Peyer's patch (tissue), 4 donors: ENCODE results near the gene TIMM22. TPM values are rescaled to one million over a fixed set of nuclear protein-coding genes. Genes with fewer than 3 reads are reported as not detected.

ENCODE experiments used
- DNase-seq, 3 donors: peaks; one replicate each; pipeline ENCODE4 v3.0.0-alpha.2; 2017 to 2019
- H3K27ac ChIP-seq, 4 donors: fragments of 200-600 bp; sonication (generic); one replicate each; pipeline ENCODE4 v1.5.1; 2016 to 2019
- H3K27me3 ChIP-seq, 2 donors: fragments of 200-600 bp; sonication (generic); one replicate each; pipeline ENCODE4 v1.5.1; 2019
- H3K36me3 ChIP-seq, 3 donors: fragments of 200-600 bp; sonication (generic); one replicate each; pipeline ENCODE4 v1.5.1; 2016 to 2019
- H3K4me1 ChIP-seq, 4 donors: fragments of 200-600 bp; sonication (generic); one replicate each; pipeline ENCODE4 v1.5.1; 2016 to 2019
- H3K4me3 ChIP-seq, 4 donors: fragments of 200-600 bp; sonication (generic); 1 replicate in 3 of 4; 2 replicates in 1 of 4; pipeline ENCODE4 v1.5.1; 2016 to 2019; ENCODE audit warnings: mild to moderate bottlenecking in 1 of 4
- H3K9me3 ChIP-seq, 4 donors: fragments of 200-600 bp; sonication (generic); one replicate each; pipeline ENCODE4 v1.5.1; 2016 to 2019; ENCODE audit warnings: mild to moderate bottlenecking in 1 of 4
- CTCF ChIP-seq, 6 experiments: fragments of 450-650 bp in 4 of 6; fragments of 200-600 bp in 2 of 6; sonication (generic) in 1 of 6; IDR thresholded peaks; one replicate each; pipeline ENCODE4 v1.5.1; 2017 to 2019; ENCODE audit warnings: antibody characterized with exemption in 6 of 6, mild to moderate bottlenecking in 3 of 6, moderate library complexity in 1 of 6
- POLR2A ChIP-seq, 2 donors: fragments of 450-650 bp; IDR thresholded peaks; one replicate each; pipeline ENCODE4 v1.5.1; 2017; ENCODE audit warnings: antibody characterized with exemption in 2 of 2, mild to moderate bottlenecking in 2 of 2, moderate library complexity in 2 of 2
- total RNA-seq, 4 donors: library from RNA; depleted of rRNA; stranded (reverse); fragments of >200 nt; gene quantifications; one replicate each; pipeline ENCODE4 v1.1.0, GENCODE V29; 2016

TIMM22 gene
- total RNA-seq, 4 donors from 2014 or later: 9.0 to 18.2 (median 11.2) TPM

- no peak for TF ChIP-seq CTCF (IDR thresholded peaks at IDR 0.05)
- no peak for TF ChIP-seq POLR2A (IDR thresholded peaks at IDR 0.05)
- H3K27ac ChIP-seq: peak overlapping the region in 2 of 4 donors; percentile 66 to 76
- H3K27me3 ChIP-seq: no peaks in the 10 kb centered on the region
- peaks cover 0 to 94% (median 0%) of the 10 kb centered on the region in 3 donors for H3K36me3 ChIP-seq
- H3K9me3 ChIP-seq: no peaks in the 10 kb centered on the region
- no peak for DNase-seq
- H3K4me1 ChIP-seq: peaks cover 0 to 57% (median 0%) of the 10 kb centered on the region in 4 donors
- H3K4me3 ChIP-seq: no peak overlapping the region
These were observed 7.9 kb downstream of the TIMM22 start for GRCh38 chr17:1004769-1005295.

DNA sequence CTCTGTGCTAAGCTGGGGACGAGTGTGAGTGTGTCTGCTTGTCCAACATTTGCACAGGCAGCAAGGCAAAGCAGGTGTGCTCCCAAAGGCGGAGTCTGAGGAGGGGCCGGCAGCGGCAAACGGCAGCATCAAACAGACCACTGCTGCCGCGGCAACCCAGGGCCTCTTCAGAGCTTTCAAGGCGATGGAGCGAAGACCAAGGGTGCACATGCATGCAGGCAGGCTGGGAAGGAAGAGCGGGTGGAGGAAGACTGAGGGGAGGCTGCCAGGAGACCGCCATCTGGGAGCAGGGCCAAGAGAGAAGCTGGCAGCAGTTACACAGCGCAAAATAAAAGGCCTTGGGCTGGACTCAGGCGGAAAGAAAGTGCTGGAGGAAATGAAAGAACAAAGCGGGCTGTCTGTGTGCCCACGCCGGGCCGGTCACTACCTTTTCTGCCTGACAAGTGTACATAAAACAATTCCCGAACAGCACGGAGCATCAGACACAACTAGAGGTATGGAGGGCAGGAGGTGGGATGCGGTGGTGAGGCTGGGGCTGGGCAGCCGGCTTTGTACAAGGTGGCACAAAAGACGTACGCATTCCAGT, 8.5 kb downstream of the TIMM22 start:
- H3K4me1 ChIP-seq: peaks cover 0 to 57% (median 0%) of the 10 kb centered on the region in 4 donors
- H3K4me3 ChIP-seq: no peak overlapping the region
- TF ChIP-seq POLR2A (IDR thresholded peaks at IDR 0.05) (no peak), CTCF (IDR thresholded peaks at IDR 0.05) (no peak)

DNA sequence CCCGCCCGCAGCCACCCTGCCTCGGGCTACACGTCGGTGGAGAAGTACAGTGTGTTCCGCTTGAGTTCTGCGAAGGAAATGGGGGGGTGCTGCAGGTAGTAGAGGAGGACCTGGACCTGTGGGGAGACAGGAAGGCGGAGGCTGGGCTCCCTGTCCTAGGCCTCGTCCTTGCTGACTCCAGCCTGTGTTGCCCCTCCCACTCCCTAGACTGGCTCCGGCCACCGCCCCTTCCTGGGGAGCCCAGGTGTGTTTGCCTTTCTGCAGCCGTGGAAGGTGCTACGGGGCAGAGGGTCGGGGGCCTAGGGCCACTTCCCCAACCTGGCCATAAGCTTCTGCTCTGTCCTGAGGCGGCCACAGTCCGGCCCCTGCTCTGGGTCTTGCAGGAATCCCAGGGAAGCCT, 9.1 kb downstream of the TIMM22 start:
- TF ChIP-seq CTCF (IDR thresholded peaks at IDR 0.05) (no peak), POLR2A (IDR thresholded peaks at IDR 0.05) (no peak)
- DNase-seq: no peak

More for the DNA sequence above, 8.5 kb downstream of the TIMM22 start:
- DNase-seq: no peak
- H3K27me3 ChIP-seq: no peaks in the 10 kb centered on the region
- H3K9me3 ChIP-seq: no peaks in the 10 kb centered on the region
- H3K27ac ChIP-seq: peak overlapping the region; percentile 38 to 72 (median 62)
- peaks cover 0 to 94% (median 5%) of the 10 kb centered on the region in 3 donors for H3K36me3 ChIP-seq

DNA sequence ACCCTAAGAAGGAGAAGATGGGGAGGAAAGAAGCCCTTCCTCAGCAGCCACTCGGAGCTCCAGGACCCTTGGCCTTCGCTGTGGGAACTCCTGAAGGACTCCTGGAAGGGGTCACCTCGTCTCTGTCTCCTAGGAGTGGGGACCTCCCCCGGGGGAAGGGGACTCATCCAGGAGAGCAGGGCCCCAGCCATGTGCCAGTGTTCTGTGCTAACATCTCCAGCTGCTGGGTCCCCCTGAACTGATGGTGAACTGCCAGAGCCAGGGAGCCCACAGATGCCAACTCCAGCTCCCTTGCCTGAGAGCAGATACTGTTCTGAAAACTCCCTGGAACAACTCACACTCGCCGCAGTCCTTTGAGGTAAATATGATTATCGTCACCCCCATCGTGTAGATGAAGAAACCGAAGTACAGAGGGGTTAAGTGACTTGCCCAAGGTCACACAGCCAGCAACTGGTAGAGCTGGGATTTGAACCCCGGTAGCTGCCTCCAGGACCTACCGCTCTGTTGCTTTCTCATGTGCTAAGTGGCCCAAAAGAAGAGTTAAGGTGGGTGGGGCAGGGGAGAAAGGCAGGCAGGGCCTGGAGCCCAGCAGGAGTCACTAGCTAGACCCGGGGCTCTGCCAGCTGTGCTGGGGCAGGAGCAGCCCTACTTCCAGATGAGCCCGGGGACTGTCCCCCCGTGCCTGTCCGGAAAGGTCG, 10.5 kb downstream of the TIMM22 start:
- Histone ChIP-seq H3K4me3 (no peak overlapping the region), H3K27ac (peak overlapping the region; percentile 40 to 48 (median 46)), H3K36me3 (peaks cover 0 to 94% (median 5%) of the 10 kb centered on the region in 3 donors), H3K4me1 (peaks cover 0 to 39% (median 0%) of the 10 kb centered on the region in 4 donors), H3K27me3 (no peaks in the 10 kb centered on the region), H3K9me3 (no peaks in the 10 kb centered on the region)
- TF ChIP-seq CTCF (IDR thresholded peaks at IDR 0.05): no peak
- no peak for TF ChIP-seq POLR2A (IDR thresholded peaks at IDR 0.05)
- DNase-seq: no peak

More for the DNA sequence above, 9.1 kb downstream of the TIMM22 start:
- no peaks in the 10 kb centered on the region for H3K9me3 ChIP-seq
- peaks cover 0 to 94% (median 5%) of the 10 kb centered on the region in 3 donors for H3K36me3 ChIP-seq
- peak overlapping the region; percentile 38 to 72 (median 62) for H3K27ac ChIP-seq
- peaks cover 0 to 53% (median 0%) of the 10 kb centered on the region in 4 donors for H3K4me1 ChIP-seq
- no peak overlapping the region for H3K4me3 ChIP-seq
- H3K27me3 ChIP-seq: no peaks in the 10 kb centered on the region

DNA sequence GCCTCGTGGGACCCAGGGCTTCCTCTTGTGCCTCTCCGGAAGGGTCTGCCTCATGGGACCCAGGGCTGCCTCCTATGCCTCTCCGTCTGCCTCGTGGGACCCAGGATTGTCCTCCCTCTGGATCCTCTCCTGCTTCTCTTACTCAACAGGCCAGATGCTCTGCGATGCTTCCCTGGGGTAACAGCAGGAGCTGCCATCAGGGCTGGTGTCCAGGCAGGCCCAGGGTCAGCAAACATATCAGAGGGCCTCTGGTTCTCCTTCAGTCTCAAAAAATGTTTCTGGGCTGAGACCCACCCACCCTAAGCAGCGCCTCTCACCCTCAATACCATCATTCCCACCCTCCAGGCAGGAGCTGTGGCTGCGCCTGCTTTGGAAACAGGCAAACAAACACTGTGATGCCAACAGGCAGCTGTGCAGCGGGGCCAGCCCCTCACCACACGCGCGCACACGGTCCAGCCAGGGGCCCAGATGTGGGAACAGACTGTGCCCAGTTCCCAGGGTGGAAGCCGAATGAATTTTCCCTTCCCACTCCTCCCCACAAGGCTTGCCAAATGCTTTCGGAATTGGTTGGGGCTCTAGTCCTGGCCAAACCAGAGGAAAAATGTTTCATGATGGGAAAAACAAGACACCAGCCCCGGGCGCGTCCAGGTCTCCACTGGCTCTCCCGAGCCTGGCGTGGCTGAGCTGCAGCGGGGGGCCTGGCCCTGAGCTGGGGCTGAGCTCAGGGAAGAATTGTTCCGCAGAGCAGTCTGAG, 11.3 kb downstream of the TIMM22 start:
- H3K9me3 ChIP-seq: no peaks in the 10 kb centered on the region
- no peak overlapping the region for H3K4me3 ChIP-seq
- peaks cover 0 to 96% (median 5%) of the 10 kb centered on the region in 3 donors for H3K36me3 ChIP-seq
- peaks cover 0 to 32% (median 0%) of the 10 kb centered on the region in 4 donors for H3K4me1 ChIP-seq
- no peaks in the 10 kb centered on the region for H3K27me3 ChIP-seq
- H3K27ac ChIP-seq: peak overlapping the region; percentile 40 to 49 (median 48)
- TF ChIP-seq POLR2A (IDR thresholded peaks at IDR 0.05): no peak
- no peak for TF ChIP-seq CTCF (IDR thresholded peaks at IDR 0.05)
- DNase-seq: no peak
